NT2/D1 (cell line): ENCODE data around the gene ADGRA3.

Source experiments
- SUZ12 ChIP-seq: IDR thresholded peaks from 2 replicates; pipeline ENCODE4 v1.6.1; 2011; ENCODE audit not compliant: insufficient read length, insufficient read depth; ENCODE audit errors: extremely low read depth
- YY1 ChIP-seq: IDR thresholded peaks from 2 replicates; pipeline ENCODE4 v1.6.1; 2011; ENCODE audit not compliant: insufficient read length, insufficient read depth
- ZNF274 ChIP-seq: IDR thresholded peaks from 2 replicates; pipeline ENCODE4 v1.6.1; 2011; ENCODE audit warnings: mild to moderate bottlenecking, low read depth, low read length

DNA sequence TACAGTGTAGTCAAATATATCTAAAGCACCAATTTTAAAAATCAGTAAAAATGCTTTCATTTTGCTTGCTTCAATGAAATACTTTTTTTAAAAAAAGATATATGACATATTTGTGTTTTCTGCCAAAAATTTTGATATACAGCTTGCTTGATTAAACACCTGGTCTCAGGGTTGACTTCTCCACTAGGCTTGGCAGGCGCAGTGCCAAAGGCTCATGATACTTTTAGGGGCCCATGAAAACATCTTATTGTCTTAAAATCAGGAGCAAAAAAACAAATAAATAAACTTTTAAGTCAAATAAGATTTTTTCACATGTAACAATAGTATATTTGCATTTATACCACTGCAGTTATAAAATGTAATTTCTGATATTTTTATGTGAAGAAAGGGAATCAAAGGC is 95.6 kb downstream of the ADGRA3 start:
- no peak for TF ChIP-seq ZNF274
- no peak for TF ChIP-seq YY1
- no peak for TF ChIP-seq SUZ12
